ENCODE data around the gene ALS2CL.

DNA sequence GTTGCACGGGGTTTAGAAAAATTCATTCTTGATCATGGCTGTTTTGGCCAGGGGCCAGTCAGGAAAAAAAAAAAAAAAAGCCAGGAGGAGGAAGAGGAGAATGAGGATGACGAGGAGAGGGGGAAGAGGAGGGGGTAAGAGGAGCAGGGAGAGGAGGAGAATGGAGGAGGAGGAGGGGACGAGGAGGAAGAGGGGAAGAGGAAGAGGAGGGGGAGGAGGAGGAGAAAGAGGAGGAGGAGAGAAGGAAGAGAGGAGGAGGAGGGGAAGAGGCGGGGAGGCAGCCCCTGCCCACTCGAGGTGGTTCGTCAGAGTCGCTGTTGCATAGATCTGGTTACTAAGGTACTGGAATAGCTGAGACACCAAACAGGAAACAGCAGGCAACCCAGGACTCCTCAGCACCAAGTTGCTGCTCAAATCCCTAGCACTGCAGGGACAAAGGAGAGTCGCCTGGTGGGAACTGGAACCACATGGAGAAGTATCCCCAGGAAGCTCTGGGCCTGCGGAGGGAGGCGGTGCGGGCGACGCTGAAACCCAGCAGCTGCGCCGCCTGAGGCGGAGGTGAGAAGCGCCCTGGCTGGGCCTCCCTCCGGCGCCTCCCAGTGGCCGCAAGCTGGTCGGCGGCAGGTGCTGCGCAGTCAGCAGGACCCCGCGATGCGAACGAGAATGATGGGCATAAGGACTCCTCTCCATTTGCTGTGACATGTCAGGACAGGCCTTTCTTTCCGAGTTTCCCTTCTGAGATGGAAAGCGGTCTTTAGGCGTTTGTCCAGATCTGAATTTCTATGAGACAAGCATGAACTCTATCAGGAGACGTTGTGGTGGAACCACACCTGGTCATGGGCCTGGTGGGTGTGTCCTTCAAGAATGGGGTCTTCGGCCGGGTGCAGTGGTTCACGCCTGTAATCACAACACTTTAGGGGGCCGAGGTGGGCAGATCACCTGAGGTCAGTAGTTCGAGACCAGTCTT is 63.6 kb downstream of the ALS2CL start:
- no peak for TF ChIP-seq EZH2 (IDR thresholded peaks at IDR 0.05; ENCODE audit: borderline replicate concordance, low read depth, low read length, severe bottlenecking)
- TF ChIP-seq, protein P1, sequence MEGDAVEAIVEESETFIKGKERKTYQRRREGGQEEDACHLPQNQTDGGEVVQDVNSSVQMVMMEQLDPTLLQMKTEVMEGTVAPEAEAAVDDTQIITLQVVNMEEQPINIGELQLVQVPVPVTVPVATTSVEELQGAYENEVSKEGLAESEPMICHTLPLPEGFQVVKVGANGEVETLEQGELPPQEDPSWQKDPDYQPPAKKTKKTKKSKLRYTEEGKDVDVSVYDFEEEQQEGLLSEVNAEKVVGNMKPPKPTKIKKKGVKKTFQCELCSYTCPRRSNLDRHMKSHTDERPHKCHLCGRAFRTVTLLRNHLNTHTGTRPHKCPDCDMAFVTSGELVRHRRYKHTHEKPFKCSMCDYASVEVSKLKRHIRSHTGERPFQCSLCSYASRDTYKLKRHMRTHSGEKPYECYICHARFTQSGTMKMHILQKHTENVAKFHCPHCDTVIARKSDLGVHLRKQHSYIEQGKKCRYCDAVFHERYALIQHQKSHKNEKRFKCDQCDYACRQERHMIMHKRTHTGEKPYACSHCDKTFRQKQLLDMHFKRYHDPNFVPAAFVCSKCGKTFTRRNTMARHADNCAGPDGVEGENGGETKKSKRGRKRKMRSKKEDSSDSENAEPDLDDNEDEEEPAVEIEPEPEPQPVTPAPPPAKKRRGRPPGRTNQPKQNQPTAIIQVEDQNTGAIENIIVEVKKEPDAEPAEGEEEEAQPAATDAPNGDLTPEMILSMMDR (IDR thresholded peaks at IDR 0.05; ENCODE audit: borderline replicate concordance, extremely low read depth, low read length, poor library complexity, severe bottlenecking) = peak; percentile 83
